Stimulated activated CD8-positive, alpha-beta memory T cell treated with anti-CD3 and anti-CD28 coated beads, Interleukin-12 subunit alpha, Interleukin-12 subunit beta, amount 100 ng/mL, for 4 hours (primary cell): Measurements from ENCODE around the gene EFCAB13.
"Not testable (repeated sequence)": the region's sequence is repeated elsewhere in the genome, so short reads cannot be mapped to it uniquely, and the experiment has no call there.

Experiments used
- DNase-seq: peaks from one replicate; pipeline ENCODE4 v3.0.0-alpha.2; 2020; ENCODE audit warnings: low read depth

EFCAB13 gene

DNA sequence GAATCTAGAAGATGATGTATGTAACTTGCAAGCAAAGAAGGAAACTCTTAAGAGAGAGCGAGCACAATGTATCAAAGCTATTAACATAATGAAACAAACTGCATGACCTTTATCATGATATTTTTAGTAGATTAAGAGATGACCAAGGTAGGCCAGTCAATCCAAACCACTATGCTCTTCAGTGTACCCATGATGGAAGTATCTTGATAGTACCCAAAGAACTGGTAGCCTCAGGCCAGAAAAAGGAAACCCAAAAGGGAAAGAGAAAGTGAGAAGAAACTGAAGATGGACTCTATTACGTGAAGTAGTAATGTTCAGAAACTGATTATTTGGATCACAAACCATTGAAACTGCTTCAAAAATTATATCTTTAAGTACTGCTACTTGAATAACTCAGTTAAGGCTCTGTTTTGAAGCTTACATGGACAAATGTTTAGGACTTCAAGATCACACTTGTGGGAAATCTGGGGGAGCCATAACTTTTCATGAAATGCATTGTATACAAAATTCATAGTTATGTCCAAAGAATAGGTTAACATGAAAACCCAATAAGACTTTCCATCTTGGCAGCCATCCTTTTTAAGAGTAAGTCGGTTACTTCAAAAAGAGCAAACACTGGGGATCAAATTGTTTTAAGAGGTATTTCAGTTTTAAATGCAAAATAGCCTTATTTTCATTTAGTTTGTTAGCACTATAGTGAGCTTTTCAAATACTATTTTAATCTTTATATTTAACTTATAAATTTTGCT lies 102.3 kb downstream of the EFCAB13 start:
- not testable (repeated sequence) for DNase-seq

DNA sequence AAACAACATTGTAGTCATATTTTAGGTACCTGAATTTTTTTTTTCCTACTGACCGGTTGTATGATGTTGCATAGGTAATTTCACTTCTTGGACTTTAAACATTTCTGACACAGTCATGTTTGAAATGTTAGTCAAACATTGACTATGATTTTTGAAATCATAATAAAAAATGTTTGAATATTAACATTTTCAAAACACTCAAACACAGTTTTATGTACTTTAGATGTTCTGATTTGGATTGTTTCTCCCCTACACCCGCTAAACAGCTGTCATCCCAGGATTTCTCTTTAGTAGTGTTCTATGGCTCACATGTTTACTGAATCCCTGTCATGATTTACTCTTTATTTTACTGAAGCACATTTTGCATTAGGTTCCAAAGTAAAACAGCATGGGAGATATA lies 104.2 kb downstream of the EFCAB13 start:
- DNase-seq: no peak

DNA sequence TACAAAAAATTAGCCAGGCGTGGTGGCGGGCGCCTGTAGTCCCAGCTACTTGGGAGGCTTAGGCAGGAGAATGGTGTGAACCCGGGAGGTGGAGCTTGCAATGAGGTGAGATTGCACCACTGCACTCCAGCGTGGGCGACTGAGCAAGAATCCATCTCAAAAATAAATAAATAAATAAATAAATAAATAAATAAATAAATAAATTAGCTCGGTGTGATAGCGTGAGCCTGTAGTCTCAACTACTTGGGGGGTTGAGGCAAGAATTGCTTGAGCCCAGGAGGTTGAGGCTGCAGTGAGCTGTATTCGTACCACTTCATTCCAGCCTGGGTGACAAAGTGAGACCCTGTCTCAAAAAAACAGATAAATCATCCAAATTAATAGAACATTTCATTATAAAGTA lies 108.5 kb downstream of the EFCAB13 start:
- not testable (repeated sequence) for DNase-seq

DNA sequence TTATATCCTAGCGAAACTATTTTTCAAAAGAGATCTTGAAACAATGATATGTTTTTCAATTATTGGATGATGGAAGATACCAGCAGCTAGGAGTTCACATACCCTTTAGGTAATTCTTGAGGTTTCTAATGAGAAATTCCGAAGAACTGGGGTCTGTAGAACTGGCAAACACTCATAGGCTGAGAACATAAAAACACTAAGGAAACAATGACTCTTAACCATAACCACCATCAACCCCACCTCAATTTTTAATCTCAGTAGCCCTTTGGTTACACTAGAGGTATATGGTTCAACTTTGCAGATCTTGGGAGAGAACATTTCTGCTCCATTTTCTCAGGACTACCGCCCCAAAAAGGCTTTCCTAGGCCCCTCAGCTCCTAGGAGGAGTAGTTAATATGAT lies 141.4 kb downstream of the EFCAB13 start:
- DNase-seq: no peak

DNA sequence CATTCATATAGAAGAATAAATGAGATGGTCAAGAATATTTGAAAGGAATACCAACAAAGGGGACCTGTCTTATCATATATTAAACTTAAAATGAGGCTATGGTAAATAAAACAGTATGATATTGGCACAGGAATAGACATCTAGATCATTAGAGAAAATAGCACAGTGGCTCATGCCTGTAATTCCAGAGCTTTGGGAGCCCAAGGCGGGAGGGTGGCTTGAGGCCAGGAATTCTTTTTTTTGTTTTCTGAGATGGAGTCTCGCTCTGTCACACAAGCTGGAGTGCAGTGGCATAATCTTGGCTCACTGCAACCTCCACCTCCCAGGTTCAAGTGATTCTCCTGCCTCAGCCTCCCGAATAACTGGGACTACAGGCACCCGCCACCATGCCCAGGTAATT lies 143.2 kb downstream of the EFCAB13 start:
- DNase-seq: not testable (repeated sequence)

DNA sequence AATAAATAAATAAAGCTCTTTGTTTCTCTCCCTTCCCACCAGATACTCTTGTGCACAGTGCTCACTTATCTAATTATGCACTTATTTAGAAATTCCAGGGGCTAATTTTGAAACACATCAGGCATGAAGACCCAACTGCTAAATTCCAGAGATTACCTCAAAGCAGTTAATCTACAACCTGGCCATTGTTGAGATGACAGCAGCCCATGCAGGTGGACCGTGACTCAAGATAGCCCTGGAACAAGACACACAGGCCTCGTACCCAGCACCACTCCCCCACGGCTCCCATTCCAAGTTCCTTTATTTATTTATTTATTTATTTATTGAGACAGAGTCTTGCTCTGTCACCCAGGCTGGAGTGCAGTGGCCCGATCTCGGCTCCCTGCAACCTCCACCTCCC lies 147.1 kb downstream of the EFCAB13 start:
- DNase-seq: no peak

DNA sequence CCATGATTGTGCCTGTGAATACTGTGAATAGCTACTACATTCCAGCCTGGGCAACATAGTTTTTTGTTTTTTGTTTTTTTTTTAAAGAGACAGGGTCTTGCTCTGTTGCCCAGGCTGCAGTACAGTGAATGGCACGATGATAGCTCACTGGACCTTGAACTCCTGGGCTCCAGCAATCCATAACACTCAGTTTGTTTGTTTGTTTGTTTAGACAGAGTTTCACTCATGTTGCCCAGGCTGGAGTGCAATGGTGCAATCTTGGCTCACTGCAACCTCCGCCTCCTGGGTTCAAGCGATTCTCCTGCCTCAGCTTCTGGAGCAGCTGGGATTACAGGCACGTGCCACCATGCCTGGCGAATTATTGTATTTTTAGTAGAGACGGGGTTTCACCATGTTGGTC lies 148.3 kb downstream of the EFCAB13 start:
- not testable (repeated sequence) for DNase-seq
